Calu3 (cell line): ENCODE measurements around the gene GRM7. TPM values are rescaled to one million over a fixed set of nuclear protein-coding genes. Genes with fewer than 3 reads are reported as not detected.

ENCODE experiments used
- BruUV-seq: library from RNA; stranded (reverse); fragments of 400-500 nt; replicated peaks from 2 replicates; lab custom pipeline; 2021; lab: Mats Ljungman, UMichigan
- CTCF ChIA-PET: fragments of 300-600 bp; sonication (Branson Sonifier 250); formaldehyde crosslinking; loops from one replicate; lab custom pipeline; 2022; ENCODE audit warnings: antibody characterized with exemption; lab: Charles Lee
- DNase-seq: peaks from one replicate; pipeline ENCODE4 v3.0.0; 2022
- H3K27ac Mint-ChIP-seq: one replicate; pipeline ENCODE4 v1.8.0; 2022; ENCODE audit warnings: mixed read lengths; ENCODE audit not compliant: unreplicated experiment
- H3K27me3 Mint-ChIP-seq: one replicate; pipeline ENCODE4 v1.8.0; 2022; ENCODE audit warnings: mixed read lengths; ENCODE audit not compliant: unreplicated experiment
- H3K36me3 Mint-ChIP-seq: one replicate; pipeline ENCODE4 v1.8.0; 2022; ENCODE audit warnings: mild to moderate bottlenecking, moderate library complexity, mixed read lengths; ENCODE audit not compliant: insufficient read depth, unreplicated experiment
- H3K4me1 Mint-ChIP-seq: one replicate; pipeline ENCODE4 v1.8.0; 2022; ENCODE audit warnings: mild to moderate bottlenecking, low read depth, mixed read lengths; ENCODE audit not compliant: unreplicated experiment
- H3K4me3 Mint-ChIP-seq: one replicate; pipeline ENCODE4 v1.8.0; 2022; ENCODE audit warnings: mild to moderate bottlenecking, low read depth, moderate library complexity, mixed read lengths; ENCODE audit not compliant: unreplicated experiment
- H3K9me3 Mint-ChIP-seq: one replicate; pipeline ENCODE4 v1.8.0; 2022; ENCODE audit warnings: low read depth, mixed read lengths; ENCODE audit not compliant: unreplicated experiment
- intact Hi-C: fragments of 100-400 bp; cut with micrococcal nuclease; formaldehyde crosslinking; loops from one replicate; pipeline ENCODE4 v1.10.0; 2022; ENCODE audit not compliant: unreplicated experiment
- total RNA-seq: library from RNA; stranded (reverse); gene quantifications from 2 replicates; pipeline ENCODE4 v1.2.3, GENCODE V29; 2022
- TF ChIP-seq, protein P1 (sequence below): fragments of 200-600 bp; IDR thresholded peaks from one replicate; pipeline ENCODE4 v1.8.0; 2022; ENCODE audit warnings: antibody characterized with exemption; ENCODE audit not compliant: unreplicated experiment

The GRM7 gene
- total RNA-seq, 1 experiment from 2014 or later, result not detected

GRCh38 chr3:7106635-7107034, 245.7 kb downstream of the GRM7 start:
- H3K27me3 Mint-ChIP-seq, result no peaks in the 10 kb centered on the region
- intact Hi-C loops, result no loop called here
- TF ChIP-seq, protein P1, sequence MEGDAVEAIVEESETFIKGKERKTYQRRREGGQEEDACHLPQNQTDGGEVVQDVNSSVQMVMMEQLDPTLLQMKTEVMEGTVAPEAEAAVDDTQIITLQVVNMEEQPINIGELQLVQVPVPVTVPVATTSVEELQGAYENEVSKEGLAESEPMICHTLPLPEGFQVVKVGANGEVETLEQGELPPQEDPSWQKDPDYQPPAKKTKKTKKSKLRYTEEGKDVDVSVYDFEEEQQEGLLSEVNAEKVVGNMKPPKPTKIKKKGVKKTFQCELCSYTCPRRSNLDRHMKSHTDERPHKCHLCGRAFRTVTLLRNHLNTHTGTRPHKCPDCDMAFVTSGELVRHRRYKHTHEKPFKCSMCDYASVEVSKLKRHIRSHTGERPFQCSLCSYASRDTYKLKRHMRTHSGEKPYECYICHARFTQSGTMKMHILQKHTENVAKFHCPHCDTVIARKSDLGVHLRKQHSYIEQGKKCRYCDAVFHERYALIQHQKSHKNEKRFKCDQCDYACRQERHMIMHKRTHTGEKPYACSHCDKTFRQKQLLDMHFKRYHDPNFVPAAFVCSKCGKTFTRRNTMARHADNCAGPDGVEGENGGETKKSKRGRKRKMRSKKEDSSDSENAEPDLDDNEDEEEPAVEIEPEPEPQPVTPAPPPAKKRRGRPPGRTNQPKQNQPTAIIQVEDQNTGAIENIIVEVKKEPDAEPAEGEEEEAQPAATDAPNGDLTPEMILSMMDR, result no peak
- no peak overlapping the region for H3K27ac Mint-ChIP-seq
- CTCF ChIA-PET, result no interaction called here
- no peaks in the 10 kb centered on the region for H3K4me1 Mint-ChIP-seq
- DNase-seq, result no peak
- peaks cover 19% of the 10 kb centered on the region for H3K9me3 Mint-ChIP-seq
- H3K4me3 Mint-ChIP-seq, result no peak overlapping the region
- no peaks in the 10 kb centered on the region for H3K36me3 Mint-ChIP-seq
- BruUV-seq, result no TSS peak

DNA sequence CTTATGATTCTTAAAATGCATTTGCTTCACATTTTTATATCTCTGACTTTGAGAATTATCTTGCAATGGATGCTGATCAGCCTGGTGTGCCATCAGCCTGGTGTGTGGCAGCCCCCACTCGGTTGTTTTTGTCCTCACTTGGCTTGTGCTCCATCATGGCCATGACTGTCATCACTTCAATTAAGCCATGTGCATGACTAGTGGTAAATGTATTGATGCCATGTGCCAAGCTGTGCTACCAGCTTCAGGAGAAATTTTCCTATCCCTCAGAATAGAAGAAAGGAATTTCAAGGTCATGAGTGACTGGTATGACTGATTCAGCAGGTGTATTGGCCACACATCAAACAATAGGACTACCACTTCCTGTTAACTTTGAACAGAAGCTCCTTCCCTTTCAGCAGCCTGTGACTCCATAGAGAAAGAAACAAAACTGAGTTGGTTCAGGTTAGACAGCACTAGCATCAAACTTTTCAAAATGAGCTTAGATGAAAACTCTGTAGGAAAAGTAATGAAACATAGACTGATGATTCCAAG, 251.7 kb downstream of the GRM7 start:
- no peak overlapping the region for H3K27ac Mint-ChIP-seq
- no TSS peak for BruUV-seq
- peaks cover 7% of the 10 kb centered on the region for H3K9me3 Mint-ChIP-seq
- no peaks in the 10 kb centered on the region for H3K36me3 Mint-ChIP-seq
- TF ChIP-seq, protein P1, result no peak
- CTCF ChIA-PET, result no interaction called here
- no peak overlapping the region for H3K4me3 Mint-ChIP-seq
- no peaks in the 10 kb centered on the region for H3K4me1 Mint-ChIP-seq
- DNase-seq, result no peak
- intact Hi-C loops, result no loop called here
- no peaks in the 10 kb centered on the region for H3K27me3 Mint-ChIP-seq

GRCh38 chr3:7144697-7145308, 283.9 kb downstream of the GRM7 start:
- H3K4me3 Mint-ChIP-seq, result no peak overlapping the region
- intact Hi-C loops, result no loop called here
- CTCF ChIA-PET, result no interaction called here
- peaks cover 11% of the 10 kb centered on the region for H3K9me3 Mint-ChIP-seq
- H3K4me1 Mint-ChIP-seq, result no peaks in the 10 kb centered on the region
- no TSS peak for BruUV-seq
- H3K36me3 Mint-ChIP-seq, result no peaks in the 10 kb centered on the region
- TF ChIP-seq, protein P1, result no peak
- H3K27me3 Mint-ChIP-seq, result no peaks in the 10 kb centered on the region
- H3K27ac Mint-ChIP-seq, result no peak overlapping the region
- DNase-seq, result no peak

GRCh38 chr3:7146529-7146928, 285.6 kb downstream of the GRM7 start:
- Mint-ChIP-seq H3K4me1 (no peaks in the 10 kb centered on the region), H3K9me3 (peaks cover 10% of the 10 kb centered on the region), H3K27me3 (no peaks in the 10 kb centered on the region), H3K27ac (no peak overlapping the region), H3K4me3 (no peak overlapping the region), H3K36me3 (no peaks in the 10 kb centered on the region)
- intact Hi-C loops, result no loop called here
- BruUV-seq, result no TSS peak
- TF ChIP-seq, protein P1, result no peak
- DNase-seq, result no peak
- CTCF ChIA-PET, result no interaction called here
